Fibroblast of lung (primary cell): ENCODE results near the gene IL11RA. TPM values are rescaled to one million over a fixed set of nuclear protein-coding genes. Genes with fewer than 3 reads are reported as not detected.

Experiments used
- DNase-seq, 2 donors: peaks; one replicate each; pipeline versions ENCODE4 v3.0.0 to v3.0.0-alpha.2; 2010; ENCODE audit warnings: low read depth in 2 of 2
- H2AFZ ChIP-seq: 2 replicates; pipeline ENCODE4 v1.5.1; 2012; ENCODE audit warnings: low read length, control low read depth, inconsistent platforms
- H3K27ac ChIP-seq: 2 replicates; pipeline ENCODE4 v1.5.1; 2011; ENCODE audit warnings: low read length, control low read depth; ENCODE audit not compliant: insufficient read depth
- H3K27me3 ChIP-seq: 2 replicates; pipeline ENCODE4 v1.5.1; 2011; ENCODE audit warnings: mild to moderate bottlenecking, low read length; ENCODE audit not compliant: control insufficient read depth, insufficient read depth
- H3K36me3 ChIP-seq: 2 replicates; pipeline ENCODE4 v1.5.1; 2011; ENCODE audit warnings: low read length; ENCODE audit not compliant: control insufficient read depth, insufficient read depth
- H3K4me1 ChIP-seq: 2 replicates; pipeline ENCODE4 v1.5.1; 2011; ENCODE audit warnings: low read length; ENCODE audit not compliant: control insufficient read depth, insufficient read depth; ENCODE audit errors: extremely low read depth
- H3K4me2 ChIP-seq: 2 replicates; pipeline ENCODE4 v1.5.1; 2011; ENCODE audit warnings: low read length, control low read depth; ENCODE audit not compliant: insufficient read depth; ENCODE audit errors: extremely low read depth
- H3K4me3 ChIP-seq, 4 experiments: fragments of 200-600 bp in 1 of 4; sonication (generic) in 1 of 4; replicated peaks in 1 of 4; 2 replicates each; pipeline ENCODE4 v1.5.1; 2011 to 2016; ENCODE audit warnings: low read length in 4 of 4, low read depth in 3 of 4, mild to moderate bottlenecking in 3 of 4, control low read depth in 2 of 4, inconsistent platforms in 1 of 4, mixed read lengths in 1 of 4; ENCODE audit not compliant: insufficient read depth in 1 of 4; ENCODE audit errors: control extremely low read depth in 1 of 4
- H3K79me2 ChIP-seq: 2 replicates; pipeline ENCODE4 v1.5.1; 2012; ENCODE audit warnings: mild to moderate bottlenecking, low read length, inconsistent platforms; ENCODE audit not compliant: control insufficient read depth, insufficient read depth
- H3K9ac ChIP-seq: 2 replicates; pipeline ENCODE4 v1.5.1; 2011; ENCODE audit warnings: mild to moderate bottlenecking, low read length, control low read depth; ENCODE audit not compliant: insufficient read depth
- H3K9me3 ChIP-seq: 2 replicates; pipeline ENCODE4 v1.5.1; 2012; ENCODE audit warnings: low read depth, low read length; ENCODE audit not compliant: control insufficient read depth, insufficient read depth
- H4K20me1 ChIP-seq: 2 replicates; pipeline ENCODE4 v1.5.1; 2011; ENCODE audit warnings: low read length; ENCODE audit not compliant: control insufficient read depth, insufficient read depth; ENCODE audit errors: extremely low read depth
- EZH2 ChIP-seq: IDR thresholded peaks from 2 replicates; pipeline ENCODE4 v1.5.1; 2012; ENCODE audit warnings: low read length, control low read depth, mild to moderate bottlenecking; ENCODE audit errors: missing control alignments
- polyA plus RNA-seq, 2 donors: library from polyadenylated mRNA; depleted of rRNA in 1 of 2; stranded (reverse) in 1 of 2; unstranded in 1 of 2; fragments of >200 nt; gene quantifications; 2 replicates each; pipeline ENCODE4 v1.2.1, GENCODE V29; 2011 to 2012; ENCODE audit warnings: missing spikeins in 1 of 2
- total RNA-seq: library from RNA; depleted of rRNA; stranded (reverse); fragments of >200 nt; gene quantifications from 2 replicates; pipeline ENCODE4 v1.2.1, GENCODE V29; 2014
- TF ChIP-seq, protein P1 (sequence below), 2 donors: IDR thresholded peaks in 1 of 2; conservative IDR thresholded peaks in 1 of 2; 1 replicate in 1 of 2; 2 replicates in 1 of 2; pipeline ENCODE4 v1.5.1; 2011 to 2012; ENCODE audit warnings: low read length in 2 of 2, control low read depth in 1 of 2, inconsistent platforms in 1 of 2, low read depth in 1 of 2, mild to moderate bottlenecking in 1 of 2

The IL11RA gene
- total and polyA plus RNA-seq, 2 donors (not counting 1 experiment from before 2014, with no cell fraction given) = 5.0 to 6.9 TPM

DNA sequence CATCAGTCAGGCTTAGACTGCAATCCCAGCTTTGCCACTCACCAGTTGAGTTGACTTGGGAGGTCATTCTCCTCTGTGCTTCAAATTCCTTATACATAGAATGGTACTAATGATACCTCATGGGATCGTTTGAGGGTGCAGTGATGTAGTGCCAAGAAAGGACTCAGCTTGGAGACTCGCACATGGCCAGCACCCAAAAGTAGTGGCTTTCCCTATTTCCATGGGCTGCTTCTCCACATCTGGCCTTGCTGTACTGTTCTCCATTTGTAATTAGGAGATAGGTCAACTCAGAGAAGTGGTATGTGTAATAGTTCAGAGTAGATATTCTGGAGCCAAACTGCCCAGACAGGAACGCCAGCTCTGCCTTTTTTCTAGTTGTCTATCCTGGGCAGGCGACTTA is 33.6 kb downstream of the IL11RA start:
- Histone ChIP-seq H3K27me3 (no peaks in the 10 kb centered on the region), H3K9me3 (no peaks in the 10 kb centered on the region), H3K4me3 (no peak overlapping the region), H2AFZ (no peak overlapping the region), H3K79me2 (no peaks in the 10 kb centered on the region), H3K4me1 (no peaks in the 10 kb centered on the region), H3K9ac (no peak overlapping the region), H3K36me3 (no peaks in the 10 kb centered on the region), H3K4me2 (no peak overlapping the region), H4K20me1 (no peaks in the 10 kb centered on the region), H3K27ac (no peak overlapping the region)
- no peak for TF ChIP-seq EZH2
- TF ChIP-seq, protein P1, sequence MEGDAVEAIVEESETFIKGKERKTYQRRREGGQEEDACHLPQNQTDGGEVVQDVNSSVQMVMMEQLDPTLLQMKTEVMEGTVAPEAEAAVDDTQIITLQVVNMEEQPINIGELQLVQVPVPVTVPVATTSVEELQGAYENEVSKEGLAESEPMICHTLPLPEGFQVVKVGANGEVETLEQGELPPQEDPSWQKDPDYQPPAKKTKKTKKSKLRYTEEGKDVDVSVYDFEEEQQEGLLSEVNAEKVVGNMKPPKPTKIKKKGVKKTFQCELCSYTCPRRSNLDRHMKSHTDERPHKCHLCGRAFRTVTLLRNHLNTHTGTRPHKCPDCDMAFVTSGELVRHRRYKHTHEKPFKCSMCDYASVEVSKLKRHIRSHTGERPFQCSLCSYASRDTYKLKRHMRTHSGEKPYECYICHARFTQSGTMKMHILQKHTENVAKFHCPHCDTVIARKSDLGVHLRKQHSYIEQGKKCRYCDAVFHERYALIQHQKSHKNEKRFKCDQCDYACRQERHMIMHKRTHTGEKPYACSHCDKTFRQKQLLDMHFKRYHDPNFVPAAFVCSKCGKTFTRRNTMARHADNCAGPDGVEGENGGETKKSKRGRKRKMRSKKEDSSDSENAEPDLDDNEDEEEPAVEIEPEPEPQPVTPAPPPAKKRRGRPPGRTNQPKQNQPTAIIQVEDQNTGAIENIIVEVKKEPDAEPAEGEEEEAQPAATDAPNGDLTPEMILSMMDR (conservative IDR thresholded peaks at IDR 0.05 in 1 of 2, IDR thresholded peaks at IDR 0.05 in 1 of 2; ENCODE audit: low read depth in 1 of 2, low read length in 2 of 2) = no peak
- DNase-seq = no peak

DNA sequence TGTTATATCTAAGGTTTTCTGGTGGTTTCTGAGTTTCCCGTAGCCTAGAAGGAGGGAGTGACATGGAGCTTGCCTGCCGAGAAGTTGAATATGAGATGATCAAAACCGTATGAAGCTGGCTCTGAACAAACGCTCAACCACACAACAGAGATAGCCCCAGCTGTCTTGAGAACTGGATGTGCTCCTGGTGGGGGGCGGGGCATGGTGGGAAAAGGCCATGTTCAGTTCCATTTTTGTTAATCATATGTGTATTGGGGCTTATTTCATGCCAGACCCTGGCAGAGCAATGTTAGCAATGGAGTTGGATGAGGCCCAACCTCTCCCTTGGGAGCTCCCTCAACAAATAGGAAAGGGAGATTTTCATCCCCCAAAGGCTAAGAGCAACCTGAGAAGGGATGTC is 34.2 kb downstream of the IL11RA start:
- no peak overlapping the region for H3K27ac ChIP-seq
- no peak overlapping the region for H3K9ac ChIP-seq
- H2AFZ ChIP-seq = no peak overlapping the region
- no peaks in the 10 kb centered on the region for H3K79me2 ChIP-seq
- H3K4me3 ChIP-seq = no peak overlapping the region
- TF ChIP-seq EZH2 = no peak
- TF ChIP-seq, protein P1 (conservative IDR thresholded peaks at IDR 0.05 in 1 of 2, IDR thresholded peaks at IDR 0.05 in 1 of 2; ENCODE audit: low read depth in 1 of 2, low read length in 2 of 2) = no peak
- no peaks in the 10 kb centered on the region for H3K9me3 ChIP-seq
- H3K27me3 ChIP-seq = no peaks in the 10 kb centered on the region
- H3K4me1 ChIP-seq = no peaks in the 10 kb centered on the region
- no peaks in the 10 kb centered on the region for H3K36me3 ChIP-seq
- H4K20me1 ChIP-seq = no peaks in the 10 kb centered on the region
- H3K4me2 ChIP-seq = no peak overlapping the region
- DNase-seq = no peak

DNA sequence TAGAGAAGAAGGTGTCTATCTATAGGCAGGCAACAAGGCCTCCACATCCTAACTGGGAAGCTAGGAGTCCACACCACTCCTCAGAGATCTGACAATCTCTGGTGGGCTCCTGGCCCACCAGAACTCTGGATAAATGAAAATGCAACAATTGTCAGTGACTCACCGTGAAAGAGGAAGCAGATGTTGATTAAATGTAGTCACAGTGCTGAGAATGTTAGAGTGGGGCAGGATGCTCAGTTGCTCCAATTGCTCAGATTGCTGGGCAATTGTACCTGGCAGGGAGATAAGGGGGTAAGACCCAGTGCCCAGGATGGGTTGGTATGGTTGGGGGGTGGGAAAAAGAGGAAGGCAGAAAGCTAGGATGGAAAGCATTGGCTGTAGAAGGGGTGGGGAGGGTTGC is 34.7 kb downstream of the IL11RA start:
- Histone ChIP-seq H2AFZ (no peak overlapping the region), H3K79me2 (no peaks in the 10 kb centered on the region), H3K4me2 (no peak overlapping the region), H3K9me3 (no peaks in the 10 kb centered on the region), H3K27me3 (no peaks in the 10 kb centered on the region), H3K36me3 (no peaks in the 10 kb centered on the region), H4K20me1 (no peaks in the 10 kb centered on the region), H3K4me1 (no peaks in the 10 kb centered on the region), H3K4me3 (no peak overlapping the region), H3K9ac (no peak overlapping the region), H3K27ac (no peak overlapping the region)
- no peak for TF ChIP-seq EZH2
- TF ChIP-seq, protein P1 (conservative IDR thresholded peaks at IDR 0.05 in 1 of 2, IDR thresholded peaks at IDR 0.05 in 1 of 2; ENCODE audit: low read depth in 1 of 2, low read length in 2 of 2) = no peak
- DNase-seq = no peak
